ENCODE data around the gene OCRL.

Gene OCRL

GRCh38 chrX:129540722-129541184, 694 bp downstream of the OCRL start:
- TF ChIP-seq CEBPB (IDR thresholded peaks at IDR 0.05) (0 out of 2 replicates have a peak, but pooled peaks have one; percentile 16), YY1 (IDR thresholded peaks at IDR 0.05; ENCODE audit: low read depth) (no peak), FOXM1 (IDR thresholded peaks at IDR 0.05; ENCODE audit: borderline replicate concordance, low read depth) (no peak), USF1 (IDR thresholded peaks at IDR 0.05) (no peak), MAX (IDR thresholded peaks at IDR 0.05) (peak; percentile 48)

DNA sequence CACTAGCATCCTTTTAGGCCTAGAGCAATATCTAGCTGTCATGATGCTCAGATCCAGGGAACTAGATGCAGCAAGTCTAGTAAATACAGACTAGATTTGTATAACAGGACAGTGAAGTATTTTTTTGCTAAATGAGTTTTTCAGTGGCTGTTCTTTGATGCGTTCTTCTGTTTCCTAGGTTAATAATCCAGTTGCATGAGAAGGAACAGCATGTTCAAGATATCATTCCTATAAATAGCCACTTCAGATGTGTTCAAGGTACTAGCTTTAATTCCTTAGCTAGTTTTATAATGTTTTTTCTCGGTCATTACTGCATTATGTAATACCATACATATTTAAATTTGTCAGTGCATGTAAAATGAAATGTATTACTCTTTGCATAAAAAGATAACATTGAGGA, 4.7 kb downstream of the OCRL start:
- no peak for TF ChIP-seq TCF12 (IDR thresholded peaks at IDR 0.05; ENCODE audit: low read depth)
- no peak for TF ChIP-seq TAF1 (IDR thresholded peaks at IDR 0.05; ENCODE audit: low read depth)
- TF ChIP-seq REST (IDR thresholded peaks at IDR 0.05; ENCODE audit: low read depth): no peak
- TF ChIP-seq YY1 (IDR thresholded peaks at IDR 0.05; ENCODE audit: low read depth): no peak
- TF ChIP-seq CEBPB (IDR thresholded peaks at IDR 0.05): no peak
- TF ChIP-seq EGR1 (IDR thresholded peaks at IDR 0.05): no peak
- TF ChIP-seq TEAD4 (IDR thresholded peaks at IDR 0.05): no peak
- TF ChIP-seq MAX (IDR thresholded peaks at IDR 0.05): no peak
- no peak for TF ChIP-seq ZBTB7A (IDR thresholded peaks at IDR 0.05; ENCODE audit: low read depth)
- TF ChIP-seq NFIC (IDR thresholded peaks at IDR 0.05): no peak
- no peak for TF ChIP-seq EP300 (IDR thresholded peaks at IDR 0.05; ENCODE audit: borderline replicate concordance)
- no peak for TF ChIP-seq FOXM1 (IDR thresholded peaks at IDR 0.05; ENCODE audit: borderline replicate concordance, low read depth)
- TF ChIP-seq CREB1 (IDR thresholded peaks at IDR 0.05; ENCODE audit: low read depth): no peak
- TF ChIP-seq RAD21 (IDR thresholded peaks at IDR 0.05; ENCODE audit: low read depth): no peak
- TF ChIP-seq USF1 (IDR thresholded peaks at IDR 0.05): no peak

GRCh38 chrX:129545408-129545807, 5.3 kb downstream of the OCRL start:
- TF ChIP-seq REST (IDR thresholded peaks at IDR 0.05; ENCODE audit: low read depth) (no peak), YY1 (IDR thresholded peaks at IDR 0.05; ENCODE audit: low read depth) (no peak), MAX (IDR thresholded peaks at IDR 0.05) (no peak), RAD21 (IDR thresholded peaks at IDR 0.05; ENCODE audit: low read depth) (no peak), TCF12 (IDR thresholded peaks at IDR 0.05; ENCODE audit: low read depth) (no peak), CREB1 (IDR thresholded peaks at IDR 0.05; ENCODE audit: low read depth) (no peak), NFIC (IDR thresholded peaks at IDR 0.05) (no peak), FOXM1 (IDR thresholded peaks at IDR 0.05; ENCODE audit: borderline replicate concordance, low read depth) (no peak), EP300 (IDR thresholded peaks at IDR 0.05; ENCODE audit: borderline replicate concordance) (no peak), EGR1 (IDR thresholded peaks at IDR 0.05) (no peak), USF1 (IDR thresholded peaks at IDR 0.05) (no peak), TAF1 (IDR thresholded peaks at IDR 0.05; ENCODE audit: low read depth) (no peak), ZBTB7A (IDR thresholded peaks at IDR 0.05; ENCODE audit: low read depth) (no peak)

DNA sequence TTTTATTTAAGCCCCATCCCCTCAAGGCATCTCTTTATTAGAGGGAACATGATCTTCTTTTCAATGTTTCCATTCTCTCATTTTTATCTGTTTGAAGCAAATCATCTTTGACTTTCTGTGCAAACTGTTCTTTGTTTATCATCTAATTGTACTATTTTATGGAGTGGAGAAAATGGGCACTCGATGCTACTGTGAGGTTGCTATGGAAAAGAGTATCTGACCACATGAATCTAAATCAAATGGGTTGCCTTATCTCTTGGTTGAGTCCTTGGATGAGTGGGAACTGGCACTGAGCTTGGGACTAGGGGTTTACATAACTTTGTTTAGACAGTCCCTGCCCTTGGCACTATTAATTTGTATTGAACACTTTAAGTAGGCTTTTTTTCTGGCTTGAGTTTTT, 9.1 kb downstream of the OCRL start:
- TF ChIP-seq EP300 (IDR thresholded peaks at IDR 0.05; ENCODE audit: borderline replicate concordance) (no peak), TEAD4 (IDR thresholded peaks at IDR 0.05) (no peak), ZBTB7A (IDR thresholded peaks at IDR 0.05; ENCODE audit: low read depth) (no peak), FOXM1 (IDR thresholded peaks at IDR 0.05; ENCODE audit: borderline replicate concordance, low read depth) (no peak), CEBPB (IDR thresholded peaks at IDR 0.05) (no peak), CREB1 (IDR thresholded peaks at IDR 0.05; ENCODE audit: low read depth) (no peak), USF1 (IDR thresholded peaks at IDR 0.05) (no peak), YY1 (IDR thresholded peaks at IDR 0.05; ENCODE audit: low read depth) (no peak), TCF12 (IDR thresholded peaks at IDR 0.05; ENCODE audit: low read depth) (no peak), MAX (IDR thresholded peaks at IDR 0.05) (no peak), REST (IDR thresholded peaks at IDR 0.05; ENCODE audit: low read depth) (no peak), EGR1 (IDR thresholded peaks at IDR 0.05) (no peak), NFIC (IDR thresholded peaks at IDR 0.05) (no peak)
